ENCODE results near the gene TSEN54.
"Not testable (repeated sequence)": the region's sequence is repeated elsewhere in the genome, so short reads cannot be mapped to it uniquely, and the experiment has no call there.

TSEN54 gene

GRCh38 chr17:75516255-75516618 lies at the start of gene TSEN54:
Gene TSEN54 (plus strand): TSS chr17:75516528. CDS start chr17:75516561, 33 bp downstream.
- DNase-seq: peak; percentile 87

GRCh38 chr17:75468291-75468754 lies 48.0 kb upstream of the TSEN54 start:
- no peak for DNase-seq

GRCh38 chr17:75468779-75469373 lies 47.5 kb upstream of the TSEN54 start:
- DNase-seq: no peak

GRCh38 chr17:75471207-75471606 lies 45.1 kb upstream of the TSEN54 start:
- no peak for DNase-seq

- no peak for DNase-seq
Measured at GRCh38 chr17:75472119-75472518, 44.2 kb upstream of the TSEN54 start.

GRCh38 chr17:75473246-75473645 lies 43.1 kb upstream of the TSEN54 start:
- no peak for DNase-seq

GRCh38 chr17:75474736-75475135 lies 41.6 kb upstream of the TSEN54 start:
- DNase-seq: no peak

- DNase-seq: peak; percentile 36
Measured at GRCh38 chr17:75475144-75475835, 41.0 kb upstream of the TSEN54 start.

GRCh38 chr17:75475851-75476250 lies 40.5 kb upstream of the TSEN54 start:
- DNase-seq: peak; percentile 32

GRCh38 chr17:75476271-75476671 lies 40.1 kb upstream of the TSEN54 start:
- DNase-seq: peak; percentile 26

- no peak for DNase-seq
Measured at GRCh38 chr17:75476752-75477489, 39.4 kb upstream of the TSEN54 start.

GRCh38 chr17:75477490-75477862 lies 38.9 kb upstream of the TSEN54 start:
- DNase-seq: not testable (repeated sequence)

- no peak for DNase-seq
Measured at GRCh38 chr17:75478508-75478907, 37.8 kb upstream of the TSEN54 start.

- DNase-seq: no peak
Measured at GRCh38 chr17:75480281-75480680, 36.0 kb upstream of the TSEN54 start.

- no peak for DNase-seq
Measured at GRCh38 chr17:75481194-75482068, 34.9 kb upstream of the TSEN54 start.

- DNase-seq: no peak
Measured at GRCh38 chr17:75482098-75482942, 34.0 kb upstream of the TSEN54 start.

GRCh38 chr17:75485688-75486087 lies 30.6 kb upstream of the TSEN54 start:
- DNase-seq: no peak

- DNase-seq: no peak
Measured at GRCh38 chr17:75486151-75486550, 30.2 kb upstream of the TSEN54 start.

- DNase-seq: no peak
Measured at GRCh38 chr17:75486951-75487350, 29.4 kb upstream of the TSEN54 start.

- DNase-seq: no peak
Measured at GRCh38 chr17:75487351-75488070, 28.8 kb upstream of the TSEN54 start.

Data from fibroblast of skin of right biceps (primary cell).